ENCODE results near the gene NEGR1. TPM values are rescaled to one million over a fixed set of nuclear protein-coding genes. Genes with fewer than 3 reads are reported as not detected.
A peak's percentile ranks its signal among the peaks of the same experiment; 100 is the strongest.

The NEGR1 gene
- total RNA-seq, 1 donor from 2014 or later = 8.6 TPM

DNA sequence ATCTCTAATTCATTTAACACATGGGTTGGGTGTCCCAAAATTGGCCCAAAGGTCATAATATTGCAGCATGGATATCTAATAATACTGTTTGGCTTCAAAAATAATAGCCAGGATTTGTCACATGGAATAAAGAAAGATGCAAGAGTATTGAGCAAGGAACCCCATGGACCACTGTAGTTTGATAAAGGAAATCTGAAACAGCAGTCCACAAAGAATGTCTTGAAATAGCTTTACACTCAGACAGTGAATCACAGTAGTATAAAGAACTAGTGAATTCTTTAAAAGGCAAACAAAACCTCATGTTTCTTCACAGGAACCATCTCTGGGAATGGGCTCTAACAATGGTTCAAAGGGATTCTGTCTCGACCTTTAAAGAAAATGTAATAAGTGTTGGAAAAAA lies 625.4 kb downstream of the NEGR1 start:
- no peaks in the 10 kb centered on the region for H3K79me2 ChIP-seq (ENCODE audit: insufficient read depth, low read length)
- H3K27me3 Mint-ChIP-seq (ENCODE audit: low read depth, unreplicated experiment) = no peaks in the 10 kb centered on the region
- no peaks in the 10 kb centered on the region for H3K4me1 ChIP-seq (ENCODE audit: insufficient read depth, low read length)
- FAIRE-seq (no peak), DNase-seq (ENCODE audit: low read depth) (peak; percentile 53)
- no peak overlapping the region for H2AFZ ChIP-seq (ENCODE audit: low read depth, low read length)
- no peak overlapping the region for H3K4me3 ChIP-seq (ENCODE audit: insufficient read depth, low read depth, low read length)
- no peak overlapping the region for H3K9ac ChIP-seq (ENCODE audit: low read length)
- H3K27me3 ChIP-seq (ENCODE audit: insufficient read depth, low read length) = no peaks in the 10 kb centered on the region
- H3K36me3 ChIP-seq (ENCODE audit: insufficient read depth, low read length) = no peaks in the 10 kb centered on the region
- H3K27ac ChIP-seq (ENCODE audit: low read depth, low read length) = no peak overlapping the region
- no peak overlapping the region for H3K27ac Mint-ChIP-seq (ENCODE audit: unreplicated experiment)
- no peaks in the 10 kb centered on the region for H4K20me1 ChIP-seq (ENCODE audit: insufficient read depth, low read length)
- no peaks in the 10 kb centered on the region for H3K9me3 ChIP-seq (ENCODE audit: insufficient read depth, low read depth, low read length)
- TF ChIP-seq, protein P1, sequence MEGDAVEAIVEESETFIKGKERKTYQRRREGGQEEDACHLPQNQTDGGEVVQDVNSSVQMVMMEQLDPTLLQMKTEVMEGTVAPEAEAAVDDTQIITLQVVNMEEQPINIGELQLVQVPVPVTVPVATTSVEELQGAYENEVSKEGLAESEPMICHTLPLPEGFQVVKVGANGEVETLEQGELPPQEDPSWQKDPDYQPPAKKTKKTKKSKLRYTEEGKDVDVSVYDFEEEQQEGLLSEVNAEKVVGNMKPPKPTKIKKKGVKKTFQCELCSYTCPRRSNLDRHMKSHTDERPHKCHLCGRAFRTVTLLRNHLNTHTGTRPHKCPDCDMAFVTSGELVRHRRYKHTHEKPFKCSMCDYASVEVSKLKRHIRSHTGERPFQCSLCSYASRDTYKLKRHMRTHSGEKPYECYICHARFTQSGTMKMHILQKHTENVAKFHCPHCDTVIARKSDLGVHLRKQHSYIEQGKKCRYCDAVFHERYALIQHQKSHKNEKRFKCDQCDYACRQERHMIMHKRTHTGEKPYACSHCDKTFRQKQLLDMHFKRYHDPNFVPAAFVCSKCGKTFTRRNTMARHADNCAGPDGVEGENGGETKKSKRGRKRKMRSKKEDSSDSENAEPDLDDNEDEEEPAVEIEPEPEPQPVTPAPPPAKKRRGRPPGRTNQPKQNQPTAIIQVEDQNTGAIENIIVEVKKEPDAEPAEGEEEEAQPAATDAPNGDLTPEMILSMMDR (IDR thresholded peaks at IDR 0.05; ENCODE audit: insufficient read depth, low read depth, low read length) = no peak
- no peak for TF ChIP-seq EZH2 (IDR thresholded peaks at IDR 0.05; ENCODE audit: insufficient read depth, low read length)
- H3K9me3 Mint-ChIP-seq (ENCODE audit: unreplicated experiment) = no peaks in the 10 kb centered on the region
- H3K4me2 ChIP-seq (ENCODE audit: low read length) = no peak overlapping the region
- H3K4me1 Mint-ChIP-seq (ENCODE audit: low read depth, unreplicated experiment) = peaks cover 13% of the 10 kb centered on the region
- H3K36me3 Mint-ChIP-seq (ENCODE audit: low read depth, unreplicated experiment) = no peaks in the 10 kb centered on the region
- H3K4me3 Mint-ChIP-seq (ENCODE audit: unreplicated experiment) = no peak overlapping the region

DNA sequence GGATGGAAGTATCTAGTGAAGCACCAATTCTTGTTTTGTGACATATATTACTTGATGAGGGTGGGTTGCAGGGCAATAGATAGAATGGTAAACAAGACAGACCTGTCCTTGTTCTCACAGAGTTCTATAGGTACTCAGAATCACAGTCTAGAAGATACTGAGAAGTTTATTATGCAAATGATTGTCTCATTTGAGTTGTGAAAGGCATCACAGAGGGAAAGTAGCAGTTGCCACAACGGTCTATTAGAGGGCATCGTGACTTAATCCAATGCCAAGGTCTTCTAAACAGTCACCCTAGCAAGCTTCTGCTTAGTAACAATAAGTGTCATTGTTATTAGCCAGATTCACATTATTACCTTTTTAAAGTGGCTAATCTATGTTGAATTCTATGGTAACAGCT lies 626.7 kb downstream of the NEGR1 start:
- Histone ChIP-seq H3K4me1 (ENCODE audit: insufficient read depth, low read length) (no peaks in the 10 kb centered on the region), H3K4me2 (ENCODE audit: low read length) (no peak overlapping the region), H3K27ac (ENCODE audit: low read depth, low read length) (no peak overlapping the region), H3K27me3 (ENCODE audit: insufficient read depth, low read length) (no peaks in the 10 kb centered on the region), H3K9ac (ENCODE audit: low read length) (no peak overlapping the region), H3K36me3 (ENCODE audit: insufficient read depth, low read length) (no peaks in the 10 kb centered on the region), H2AFZ (ENCODE audit: low read depth, low read length) (no peak overlapping the region), H3K9me3 (ENCODE audit: insufficient read depth, low read depth, low read length) (no peaks in the 10 kb centered on the region), H3K4me3 (ENCODE audit: insufficient read depth, low read depth, low read length) (no peak overlapping the region), H3K79me2 (ENCODE audit: insufficient read depth, low read length) (no peaks in the 10 kb centered on the region), H4K20me1 (ENCODE audit: insufficient read depth, low read length) (no peaks in the 10 kb centered on the region)
- FAIRE-seq (no peak), DNase-seq (ENCODE audit: low read depth) (no peak)
- Mint-ChIP-seq H3K27ac (ENCODE audit: unreplicated experiment) (no peak overlapping the region), H3K36me3 (ENCODE audit: low read depth, unreplicated experiment) (no peaks in the 10 kb centered on the region), H3K9me3 (ENCODE audit: unreplicated experiment) (no peaks in the 10 kb centered on the region), H3K27me3 (ENCODE audit: low read depth, unreplicated experiment) (no peaks in the 10 kb centered on the region), H3K4me3 (ENCODE audit: unreplicated experiment) (no peak overlapping the region), H3K4me1 (ENCODE audit: low read depth, unreplicated experiment) (peaks cover 13% of the 10 kb centered on the region)
- no peak for TF ChIP-seq EZH2 (IDR thresholded peaks at IDR 0.05; ENCODE audit: insufficient read depth, low read length)
- TF ChIP-seq, protein P1 (IDR thresholded peaks at IDR 0.05; ENCODE audit: insufficient read depth, low read depth, low read length) = no peak

DNA sequence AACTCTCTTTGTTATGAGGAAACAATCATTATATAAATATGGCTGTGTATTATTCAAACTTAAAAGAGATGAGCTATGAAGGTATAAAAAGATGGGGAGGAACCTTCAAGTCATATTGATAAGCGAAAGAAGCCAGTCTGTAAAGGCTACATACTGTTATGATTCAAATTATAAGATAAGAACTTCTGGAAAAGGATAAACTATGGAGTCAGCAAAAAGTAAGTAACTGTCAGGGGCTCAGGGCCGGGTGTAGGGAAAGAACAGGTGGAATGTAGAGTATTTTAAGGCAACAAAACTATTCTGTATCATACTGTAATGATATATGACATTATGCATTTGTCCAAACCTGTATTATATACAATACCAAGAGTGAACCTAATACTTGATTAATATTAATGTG lies 628.4 kb downstream of the NEGR1 start:
- no peak for FAIRE-seq
- Histone ChIP-seq H3K9me3 (ENCODE audit: insufficient read depth, low read depth, low read length) (no peaks in the 10 kb centered on the region), H3K4me2 (ENCODE audit: low read length) (no peak overlapping the region), H3K27me3 (ENCODE audit: insufficient read depth, low read length) (no peaks in the 10 kb centered on the region), H3K79me2 (ENCODE audit: insufficient read depth, low read length) (no peaks in the 10 kb centered on the region), H3K4me3 (ENCODE audit: insufficient read depth, low read depth, low read length) (no peak overlapping the region), H2AFZ (ENCODE audit: low read depth, low read length) (no peak overlapping the region), H3K27ac (ENCODE audit: low read depth, low read length) (no peak overlapping the region), H3K9ac (ENCODE audit: low read length) (no peak overlapping the region), H3K36me3 (ENCODE audit: insufficient read depth, low read length) (no peaks in the 10 kb centered on the region), H3K4me1 (ENCODE audit: insufficient read depth, low read length) (no peaks in the 10 kb centered on the region), H4K20me1 (ENCODE audit: insufficient read depth, low read length) (no peaks in the 10 kb centered on the region)
- no peaks in the 10 kb centered on the region for H3K9me3 Mint-ChIP-seq (ENCODE audit: unreplicated experiment)
- H3K36me3 Mint-ChIP-seq (ENCODE audit: low read depth, unreplicated experiment) = no peaks in the 10 kb centered on the region
- no peak for DNase-seq (ENCODE audit: low read depth)
- H3K27me3 Mint-ChIP-seq (ENCODE audit: low read depth, unreplicated experiment) = no peaks in the 10 kb centered on the region
- H3K4me3 Mint-ChIP-seq (ENCODE audit: unreplicated experiment) = no peak overlapping the region
- H3K27ac Mint-ChIP-seq (ENCODE audit: unreplicated experiment) = no peak overlapping the region
- TF ChIP-seq, protein P1 (IDR thresholded peaks at IDR 0.05; ENCODE audit: insufficient read depth, low read depth, low read length) = no peak
- no peak for TF ChIP-seq EZH2 (IDR thresholded peaks at IDR 0.05; ENCODE audit: insufficient read depth, low read length)
- H3K4me1 Mint-ChIP-seq (ENCODE audit: low read depth, unreplicated experiment) = peaks cover 9% of the 10 kb centered on the region
